GM12891 (cell line): Measurements from ENCODE around the gene SALL3.

ENCODE experiments used
- PAX5 ChIP-seq: IDR thresholded peaks from 2 replicates; pipeline ENCODE4 v1.6.1; 2011; ENCODE audit warnings: low read length, moderate library complexity, mild to moderate bottlenecking; ENCODE audit not compliant: insufficient read depth, severe bottlenecking
- POLR2A ChIP-seq: IDR thresholded peaks from 2 replicates; pipeline ENCODE4 v1.6.1; 2011; ENCODE audit warnings: low read depth, low read length, control low read depth
- POLR2AphosphoS5 ChIP-seq: IDR thresholded peaks from 2 replicates; pipeline ENCODE4 v1.6.1; 2011; ENCODE audit warnings: low read depth, low read length, control low read depth
- POU2F2 ChIP-seq: IDR thresholded peaks from 2 replicates; pipeline ENCODE4 v1.6.1; 2011; ENCODE audit warnings: low read depth, mild to moderate bottlenecking, control low read depth, low read length, moderate library complexity
- SPI1 ChIP-seq: IDR thresholded peaks from 2 replicates; pipeline ENCODE4 v1.6.1; 2011; ENCODE audit warnings: low read depth, low read length, control low read depth

GRCh38 chr18:78979056-78979729 lies 425 bp upstream of the SALL3 start:
- TF ChIP-seq POLR2AphosphoS5, result no peak
- no peak for TF ChIP-seq POLR2A
- TF ChIP-seq SPI1, result no peak
- no peak for TF ChIP-seq PAX5
- TF ChIP-seq POU2F2, result no peak
